Measurements from ENCODE around the gene LRRC70.

The LRRC70 gene

DNA sequence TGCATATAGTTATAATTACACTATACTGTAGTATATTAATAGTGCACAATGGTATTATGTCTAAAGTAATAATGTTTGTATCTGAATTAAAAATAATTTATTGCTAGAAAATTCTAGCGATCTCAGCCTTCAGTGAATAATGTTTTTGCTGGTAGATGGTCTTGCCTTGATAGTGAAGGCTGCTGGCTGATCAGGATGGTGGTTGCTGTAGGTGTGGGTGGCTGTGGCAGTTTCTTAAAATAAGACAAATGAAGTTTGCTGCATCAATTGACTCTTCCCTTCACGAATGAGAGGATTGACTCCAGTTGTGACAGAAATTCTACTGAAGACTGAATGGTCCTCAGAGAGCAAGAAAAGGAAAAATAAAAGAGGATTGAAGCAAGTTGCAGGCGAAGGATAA, 19.7 kb upstream of the LRRC70 start:
- peaks cover 5% of the 10 kb centered on the region; the same call in 1 of the 2 replicates for H3K36me3 ChIP-seq (ENCODE audit: low read length)

DNA sequence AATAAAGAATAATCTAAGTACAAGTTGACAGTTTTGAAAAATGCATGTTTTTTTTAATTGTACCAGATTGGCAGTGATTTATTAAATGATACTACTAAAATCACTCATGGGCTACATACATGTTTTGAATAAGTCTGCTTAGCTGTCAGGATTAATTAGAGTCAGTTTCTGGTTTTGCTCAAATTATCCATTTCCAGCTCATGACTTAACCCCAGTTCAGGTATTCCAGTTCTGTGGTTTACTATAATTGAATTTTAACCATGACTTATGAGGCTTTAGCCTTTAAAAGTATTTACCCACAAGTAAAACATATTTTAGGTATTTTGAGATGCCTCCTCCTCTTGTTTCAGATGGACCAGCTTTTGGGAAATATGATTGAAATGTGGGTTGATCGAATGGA, 17.8 kb upstream of the LRRC70 start:
- H4K20me1 ChIP-seq (ENCODE audit: low read depth, low read length), result no peaks in the 10 kb centered on the region
- H3K27me3 ChIP-seq (ENCODE audit: low read length), result no peaks in the 10 kb centered on the region
- H3F3A ChIP-seq (ENCODE audit: insufficient read depth), result no peaks in the 10 kb centered on the region
- peaks cover 5% of the 10 kb centered on the region; the same call in 1 of the 2 replicates for H3K36me3 ChIP-seq (ENCODE audit: low read length)
- H3K27ac ChIP-seq (ENCODE audit: low read depth, low read length), result no peak overlapping the region
- no peak overlapping the region for H3K4me2 ChIP-seq (ENCODE audit: low read depth, low read length, poor library complexity, severe bottlenecking)
- no peak overlapping the region for H3K4me3 ChIP-seq (ENCODE audit: insufficient read depth, low read length, poor library complexity, severe bottlenecking)
- no peak for TF ChIP-seq EZH2phosphoT487 (conservative IDR thresholded peaks at IDR 0.05; ENCODE audit: low read length)
- TF ChIP-seq, protein P1, sequence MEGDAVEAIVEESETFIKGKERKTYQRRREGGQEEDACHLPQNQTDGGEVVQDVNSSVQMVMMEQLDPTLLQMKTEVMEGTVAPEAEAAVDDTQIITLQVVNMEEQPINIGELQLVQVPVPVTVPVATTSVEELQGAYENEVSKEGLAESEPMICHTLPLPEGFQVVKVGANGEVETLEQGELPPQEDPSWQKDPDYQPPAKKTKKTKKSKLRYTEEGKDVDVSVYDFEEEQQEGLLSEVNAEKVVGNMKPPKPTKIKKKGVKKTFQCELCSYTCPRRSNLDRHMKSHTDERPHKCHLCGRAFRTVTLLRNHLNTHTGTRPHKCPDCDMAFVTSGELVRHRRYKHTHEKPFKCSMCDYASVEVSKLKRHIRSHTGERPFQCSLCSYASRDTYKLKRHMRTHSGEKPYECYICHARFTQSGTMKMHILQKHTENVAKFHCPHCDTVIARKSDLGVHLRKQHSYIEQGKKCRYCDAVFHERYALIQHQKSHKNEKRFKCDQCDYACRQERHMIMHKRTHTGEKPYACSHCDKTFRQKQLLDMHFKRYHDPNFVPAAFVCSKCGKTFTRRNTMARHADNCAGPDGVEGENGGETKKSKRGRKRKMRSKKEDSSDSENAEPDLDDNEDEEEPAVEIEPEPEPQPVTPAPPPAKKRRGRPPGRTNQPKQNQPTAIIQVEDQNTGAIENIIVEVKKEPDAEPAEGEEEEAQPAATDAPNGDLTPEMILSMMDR (IDR thresholded peaks at IDR 0.05; ENCODE audit: insufficient read depth, low read length, poor library complexity, severe bottlenecking), result no peak
- H3K9me2 ChIP-seq (replicated peaks; ENCODE audit: insufficient read depth, low read length), result no peaks in the 10 kb centered on the region
- H3K9ac ChIP-seq (ENCODE audit: low read length), result no peak overlapping the region
- H3K79me2 ChIP-seq (ENCODE audit: insufficient read depth, low read length), result no peaks in the 10 kb centered on the region
- no peak overlapping the region for H2AFZ ChIP-seq (ENCODE audit: low read depth, low read length, severe bottlenecking)
- no peaks in the 10 kb centered on the region for H3K9me3 ChIP-seq (ENCODE audit: insufficient read depth, low read length)

More for the DNA sequence above, 19.7 kb upstream of the LRRC70 start:
- no peak overlapping the region for H3K4me2 ChIP-seq (ENCODE audit: low read depth, low read length, poor library complexity, severe bottlenecking)
- no peaks in the 10 kb centered on the region for H4K20me1 ChIP-seq (ENCODE audit: low read depth, low read length)
- H3K9me3 ChIP-seq (ENCODE audit: insufficient read depth, low read length), result no peaks in the 10 kb centered on the region
- H3K4me3 ChIP-seq (ENCODE audit: insufficient read depth, low read length, poor library complexity, severe bottlenecking), result no peak overlapping the region
- no peaks in the 10 kb centered on the region for H3K27me3 ChIP-seq (ENCODE audit: low read length)
- no peak overlapping the region for H2AFZ ChIP-seq (ENCODE audit: low read depth, low read length, severe bottlenecking)
- no peak for TF ChIP-seq EZH2phosphoT487 (conservative IDR thresholded peaks at IDR 0.05; ENCODE audit: low read length)
- TF ChIP-seq, protein P1 (IDR thresholded peaks at IDR 0.05; ENCODE audit: insufficient read depth, low read length, poor library complexity, severe bottlenecking), result no peak
- H3K27ac ChIP-seq (ENCODE audit: low read depth, low read length), result no peak overlapping the region
- H3K9me2 ChIP-seq (replicated peaks; ENCODE audit: insufficient read depth, low read length), result no peaks in the 10 kb centered on the region
- no peaks in the 10 kb centered on the region for H3K79me2 ChIP-seq (ENCODE audit: insufficient read depth, low read length)
- no peak overlapping the region for H3K9ac ChIP-seq (ENCODE audit: low read length)
- no peaks in the 10 kb centered on the region for H3F3A ChIP-seq (ENCODE audit: insufficient read depth)

GRCh38 chr5:62561896-62562295, 16.7 kb upstream of the LRRC70 start:
- no peaks in the 10 kb centered on the region for H3K79me2 ChIP-seq (ENCODE audit: insufficient read depth, low read length)
- H3K4me2 ChIP-seq (ENCODE audit: low read depth, low read length, poor library complexity, severe bottlenecking), result no peak overlapping the region
- no peaks in the 10 kb centered on the region for H3K9me3 ChIP-seq (ENCODE audit: insufficient read depth, low read length)
- H3K4me3 ChIP-seq (ENCODE audit: insufficient read depth, low read length, poor library complexity, severe bottlenecking), result no peak overlapping the region
- no peaks in the 10 kb centered on the region for H3K9me2 ChIP-seq (replicated peaks; ENCODE audit: insufficient read depth, low read length)
- H3K27ac ChIP-seq (ENCODE audit: low read depth, low read length), result no peak overlapping the region
- no peaks in the 10 kb centered on the region for H4K20me1 ChIP-seq (ENCODE audit: low read depth, low read length)
- H3K27me3 ChIP-seq (ENCODE audit: low read length), result no peaks in the 10 kb centered on the region
- no peak overlapping the region for H3K9ac ChIP-seq (ENCODE audit: low read length)
- no peak for TF ChIP-seq EZH2phosphoT487 (conservative IDR thresholded peaks at IDR 0.05; ENCODE audit: low read length)
- TF ChIP-seq, protein P1 (IDR thresholded peaks at IDR 0.05; ENCODE audit: insufficient read depth, low read length, poor library complexity, severe bottlenecking), result no peak
- no peak overlapping the region for H2AFZ ChIP-seq (ENCODE audit: low read depth, low read length, severe bottlenecking)
- peaks cover 5% of the 10 kb centered on the region; the same call in 1 of the 2 replicates for H3K36me3 ChIP-seq (ENCODE audit: low read length)
- H3F3A ChIP-seq (ENCODE audit: insufficient read depth), result no peaks in the 10 kb centered on the region
